AG09309 (cell line): ENCODE data around the gene CDK14.

Source experiments
- DNase-seq: peaks from one replicate; pipeline ENCODE4 v3.0.0-alpha.2; 2010; ENCODE audit warnings: low read depth
- H3K4me3 ChIP-seq: 2 replicates; pipeline ENCODE4 v1.5.1; 2011; ENCODE audit warnings: mild to moderate bottlenecking, low read depth, low read length, moderate library complexity; ENCODE audit not compliant: control insufficient read depth
- CTCF ChIP-seq: IDR thresholded peaks from 2 replicates; pipeline ENCODE4 v1.5.1; 2011; ENCODE audit warnings: mild to moderate bottlenecking, low read depth, low read length, inconsistent platforms; ENCODE audit not compliant: insufficient read depth, control insufficient read depth; ENCODE audit errors: missing control alignments

Gene CDK14

GRCh38 chr7:90825779-90826178, 229.7 kb downstream of the CDK14 start:
- no peak for TF ChIP-seq CTCF
- H3K4me3 ChIP-seq: no peak overlapping the region
- DNase-seq: peak; percentile 95

- DNase-seq: no peak
- TF ChIP-seq CTCF: no peak
- no peak overlapping the region for H3K4me3 ChIP-seq
These were observed 232.5 kb downstream of the CDK14 start for GRCh38 chr7:90828601-90829000.

GRCh38 chr7:90830308-90830707, 234.2 kb downstream of the CDK14 start:
- no peak overlapping the region for H3K4me3 ChIP-seq
- DNase-seq: no peak
- no peak for TF ChIP-seq CTCF

GRCh38 chr7:90832726-90833125, 236.6 kb downstream of the CDK14 start:
- no peak overlapping the region for H3K4me3 ChIP-seq
- DNase-seq: no peak
- no peak for TF ChIP-seq CTCF

GRCh38 chr7:90833443-90833842, 237.3 kb downstream of the CDK14 start:
- no peak for TF ChIP-seq CTCF
- no peak for DNase-seq
- no peak overlapping the region for H3K4me3 ChIP-seq

- no peak for TF ChIP-seq CTCF
- no peak overlapping the region for H3K4me3 ChIP-seq
- DNase-seq: no peak
These were observed 238.7 kb downstream of the CDK14 start for GRCh38 chr7:90834771-90835170.

GRCh38 chr7:90835861-90836260, 239.7 kb downstream of the CDK14 start:
- TF ChIP-seq CTCF: no peak
- no peak for DNase-seq
- H3K4me3 ChIP-seq: no peak overlapping the region
